Measurements from ENCODE around the gene NELL1.

Gene NELL1

DNA sequence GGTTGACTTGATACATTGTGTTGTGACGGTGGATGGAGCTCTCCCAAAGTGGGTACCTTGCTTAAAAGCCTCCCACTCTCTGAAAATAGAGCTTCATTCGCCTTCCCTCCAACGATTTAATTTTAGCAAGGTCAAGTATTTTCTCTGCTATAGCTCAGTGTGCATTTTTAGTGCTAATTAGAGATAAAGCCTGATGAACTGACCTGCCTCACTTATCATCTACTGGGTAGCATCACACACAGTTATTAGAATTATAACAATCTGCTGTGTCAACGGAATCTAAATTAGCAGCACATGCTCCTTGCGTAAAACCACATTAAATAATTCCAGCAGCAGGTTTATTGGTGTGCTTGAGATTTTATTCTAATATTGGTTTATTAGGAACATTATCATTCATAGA, 701.7 kb downstream of the NELL1 start:
- TF ChIP-seq GATA3 (IDR thresholded peaks at IDR 0.05; ENCODE audit: low read depth, low read length), result no peak

DNA sequence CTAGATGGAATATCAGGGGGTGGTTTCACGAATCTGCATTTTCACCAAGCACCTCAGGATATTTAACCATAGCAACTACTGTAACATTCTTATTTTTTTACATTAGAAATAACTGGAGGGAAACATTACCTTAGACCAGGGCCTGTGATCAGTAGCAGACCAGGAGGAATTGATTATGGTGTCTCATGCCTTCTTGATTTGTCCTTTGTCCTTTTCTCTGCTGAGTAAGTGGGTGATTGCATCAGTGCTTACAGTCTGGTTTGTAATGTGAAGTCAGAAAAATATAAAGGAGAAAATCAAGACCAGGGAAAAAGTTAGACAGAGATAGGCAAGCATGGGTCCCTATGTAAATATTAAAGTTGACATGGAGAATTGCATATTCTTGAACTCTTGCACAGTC, 703.3 kb downstream of the NELL1 start:
- TF ChIP-seq GATA3 (IDR thresholded peaks at IDR 0.05; ENCODE audit: low read depth, low read length) (no peak), GATA2 (IDR thresholded peaks at IDR 0.05; ENCODE audit: low read depth, low read length) (no peak)

DNA sequence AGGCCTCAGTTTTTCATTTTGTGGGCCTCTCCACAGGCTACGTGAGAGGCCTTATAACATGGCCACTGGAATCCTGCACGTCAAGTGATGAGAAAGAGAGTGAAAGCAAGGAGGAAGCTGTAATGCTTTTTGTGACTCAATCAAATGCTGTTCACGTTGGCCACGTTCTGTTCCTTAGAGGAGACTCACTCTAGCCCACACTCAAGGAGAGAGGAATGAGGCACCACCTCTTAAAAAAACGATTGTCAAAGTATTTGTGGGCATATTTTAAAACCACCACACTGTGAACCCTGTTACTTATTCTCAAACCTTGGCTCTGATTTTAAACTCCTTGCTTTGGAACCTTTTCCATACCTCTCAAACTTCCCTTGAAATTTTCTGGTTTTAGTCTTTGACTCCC, 705.0 kb downstream of the NELL1 start:
- no peak for TF ChIP-seq GATA3 (IDR thresholded peaks at IDR 0.05; ENCODE audit: low read depth, low read length)
- TF ChIP-seq GATA2 (IDR thresholded peaks at IDR 0.05; ENCODE audit: low read depth, low read length), result no peak

DNA sequence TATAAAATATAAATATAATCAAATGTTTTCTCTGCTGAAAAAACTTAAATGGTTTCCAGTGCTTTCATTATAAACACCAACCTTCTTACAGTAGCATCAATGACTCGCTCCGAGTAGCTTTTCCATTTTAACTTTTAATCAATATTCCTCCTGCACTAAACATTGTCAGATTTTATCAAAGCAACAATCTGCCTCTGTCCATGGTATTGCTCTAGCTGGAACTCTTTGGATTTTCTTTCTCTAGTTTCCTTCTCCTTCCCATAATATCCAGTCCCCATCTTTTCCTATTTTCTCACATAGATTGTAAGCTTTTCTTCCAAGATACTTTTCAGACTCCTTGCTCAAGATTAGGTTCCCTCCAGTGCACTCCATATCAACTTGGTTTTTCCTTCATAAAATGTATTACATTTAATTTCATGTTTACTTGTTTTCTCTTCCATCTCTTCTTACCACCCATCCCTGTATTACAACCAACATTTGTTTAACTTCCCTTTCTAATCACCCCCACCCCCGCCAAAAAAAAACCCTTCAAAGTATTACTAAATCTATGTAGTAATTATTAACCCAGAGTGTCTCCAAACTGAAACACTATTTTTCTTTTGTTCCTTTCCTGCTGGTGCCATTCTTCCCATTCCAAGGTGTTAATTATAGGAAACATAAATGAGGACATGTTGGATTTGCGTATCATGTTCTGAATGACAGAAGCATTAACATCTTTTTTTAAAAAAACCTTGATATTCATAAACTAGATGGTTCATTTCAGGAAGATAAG, 716.5 kb downstream of the NELL1 start:
- no peak for TF ChIP-seq GATA3 (IDR thresholded peaks at IDR 0.05; ENCODE audit: low read depth, low read length)
- no peak for TF ChIP-seq GATA2 (IDR thresholded peaks at IDR 0.05; ENCODE audit: low read depth, low read length)

DNA sequence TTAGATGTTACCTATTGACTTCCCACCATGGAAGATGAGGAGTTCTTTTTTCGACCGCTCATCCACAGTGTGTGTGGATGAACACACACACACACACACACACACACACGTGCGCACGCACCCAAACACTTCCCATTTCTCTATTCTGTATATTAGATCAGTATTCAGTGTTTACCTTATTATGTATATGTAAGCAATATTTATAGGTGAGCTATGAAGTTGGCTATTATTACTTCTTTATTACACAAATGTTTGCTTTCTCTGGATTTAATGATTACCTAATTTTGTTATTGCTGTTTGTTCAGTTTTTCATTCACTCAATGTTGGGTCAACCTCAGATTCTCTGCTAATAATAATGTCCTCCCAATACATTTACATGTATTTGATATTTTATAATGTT, 721.0 kb downstream of the NELL1 start:
- no peak for TF ChIP-seq GATA3 (IDR thresholded peaks at IDR 0.05; ENCODE audit: low read depth, low read length)
- TF ChIP-seq GATA2 (IDR thresholded peaks at IDR 0.05; ENCODE audit: low read depth, low read length), result no peak

DNA sequence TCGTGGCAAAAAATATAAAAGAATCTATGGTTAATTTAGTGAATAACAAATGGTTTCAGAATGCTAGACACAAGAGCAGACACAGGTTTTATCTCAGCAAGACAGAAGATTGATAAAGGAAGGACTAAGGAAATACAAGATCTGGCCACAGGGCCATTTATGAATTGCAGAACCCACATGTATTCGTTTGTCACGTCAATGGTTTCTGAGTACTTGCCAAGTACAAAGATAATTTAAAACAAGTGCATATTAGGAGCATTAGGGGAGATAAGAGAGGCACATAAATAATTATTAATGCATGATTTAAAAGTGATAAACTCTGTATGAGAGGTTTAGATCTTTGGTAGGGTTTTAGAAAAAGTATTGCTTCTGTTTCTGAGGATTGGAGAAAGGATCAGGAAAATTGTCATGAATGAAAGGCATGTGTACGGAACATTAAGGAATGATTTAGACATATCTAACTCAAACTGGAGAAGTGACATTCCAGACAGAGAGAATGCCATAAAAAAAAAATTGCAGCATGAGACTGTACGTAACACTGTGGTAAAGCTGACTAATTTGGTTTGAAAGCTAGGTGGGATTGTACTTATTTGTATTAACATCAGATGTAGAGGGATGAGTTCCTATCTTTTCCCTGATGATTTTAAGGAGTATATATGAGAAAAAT, 727.1 kb downstream of the NELL1 start:
- TF ChIP-seq GATA2 (IDR thresholded peaks at IDR 0.05; ENCODE audit: low read depth, low read length) (no peak), GATA3 (IDR thresholded peaks at IDR 0.05; ENCODE audit: low read depth, low read length) (no peak)

DNA sequence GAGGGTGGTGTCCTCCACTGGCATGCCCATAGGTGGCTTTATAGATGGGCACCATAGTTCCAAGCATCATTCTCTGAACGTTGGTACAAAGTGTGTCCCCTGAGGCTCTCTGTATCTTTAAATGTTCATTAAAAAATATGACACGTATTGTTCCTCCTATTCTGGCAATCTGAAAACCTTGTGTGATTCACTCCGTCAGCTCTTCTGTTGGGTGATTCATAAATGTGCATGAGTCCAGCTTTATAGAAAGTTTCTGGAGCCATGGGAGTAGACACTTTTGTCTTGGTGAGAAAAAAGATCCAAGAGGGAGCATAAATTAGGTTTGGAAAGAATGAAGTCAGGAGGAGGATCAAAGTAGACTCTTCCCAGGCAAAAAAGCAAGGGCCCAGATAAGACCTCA, 728.8 kb downstream of the NELL1 start:
- TF ChIP-seq GATA2 (IDR thresholded peaks at IDR 0.05; ENCODE audit: low read depth, low read length) (no peak), GATA3 (IDR thresholded peaks at IDR 0.05; ENCODE audit: low read depth, low read length) (no peak)

DNA sequence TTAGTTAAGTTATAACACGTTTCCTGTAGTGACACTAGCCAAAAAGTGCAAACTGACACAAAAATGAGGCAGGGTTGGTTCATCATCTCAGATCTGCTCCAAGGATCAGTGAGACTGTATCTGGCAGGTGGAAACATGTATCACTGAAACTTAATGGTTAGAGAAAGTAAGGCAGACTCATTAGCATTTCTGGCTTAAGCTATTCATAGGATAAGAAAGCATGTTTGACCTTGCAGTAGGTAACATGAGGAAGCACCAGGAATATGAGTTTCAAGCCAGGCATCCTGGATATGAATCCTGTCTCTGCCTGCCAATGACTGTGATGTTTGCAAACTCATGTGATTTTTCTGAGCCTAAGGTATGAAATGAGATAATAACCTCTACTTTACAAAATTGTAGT, 732.1 kb downstream of the NELL1 start:
- TF ChIP-seq GATA2 (IDR thresholded peaks at IDR 0.05; ENCODE audit: low read depth, low read length) (no peak), GATA3 (IDR thresholded peaks at IDR 0.05; ENCODE audit: low read depth, low read length) (no peak)

DNA sequence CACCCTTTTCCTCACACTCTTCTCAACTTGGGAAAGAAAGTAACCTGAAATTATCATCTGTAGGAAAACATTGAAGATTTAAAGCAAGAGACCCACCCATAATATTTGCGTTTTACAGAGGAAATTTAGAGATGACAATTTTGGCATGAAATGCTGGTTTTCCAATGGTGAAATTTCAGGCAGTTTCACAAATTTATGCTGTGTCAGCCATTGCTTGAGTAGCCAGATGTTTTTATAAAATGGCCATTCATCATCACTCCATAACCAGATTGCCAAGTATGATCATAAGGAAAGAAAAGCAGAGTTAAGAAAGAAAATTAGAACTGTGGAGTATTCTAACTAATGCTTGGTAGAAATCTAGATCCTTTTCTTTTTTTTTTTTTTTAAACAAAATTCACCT, 732.9 kb downstream of the NELL1 start:
- no peak for TF ChIP-seq GATA3 (IDR thresholded peaks at IDR 0.05; ENCODE audit: low read depth, low read length)
- no peak for TF ChIP-seq GATA2 (IDR thresholded peaks at IDR 0.05; ENCODE audit: low read depth, low read length)

DNA sequence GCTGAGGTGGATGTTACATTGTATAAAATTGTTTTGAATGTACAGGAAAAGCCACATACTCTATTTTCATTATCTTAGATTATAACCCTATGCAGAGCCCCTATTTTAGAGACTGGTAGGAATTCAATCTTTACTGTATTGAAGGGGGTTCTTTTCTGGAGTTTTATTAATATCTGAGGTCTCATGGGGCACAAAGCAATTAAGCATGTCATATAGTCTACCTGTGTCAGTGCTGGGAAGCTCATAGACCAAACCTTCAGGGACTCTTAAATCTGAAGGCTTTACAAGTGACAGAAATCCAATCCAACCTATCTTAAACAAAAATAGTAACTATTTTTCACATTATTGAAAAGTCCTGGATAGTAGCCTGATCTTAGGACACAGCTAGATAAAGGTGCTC, 733.7 kb downstream of the NELL1 start:
- TF ChIP-seq GATA2 (IDR thresholded peaks at IDR 0.05; ENCODE audit: low read depth, low read length), result no peak
- TF ChIP-seq GATA3 (IDR thresholded peaks at IDR 0.05; ENCODE audit: low read depth, low read length), result no peak

DNA sequence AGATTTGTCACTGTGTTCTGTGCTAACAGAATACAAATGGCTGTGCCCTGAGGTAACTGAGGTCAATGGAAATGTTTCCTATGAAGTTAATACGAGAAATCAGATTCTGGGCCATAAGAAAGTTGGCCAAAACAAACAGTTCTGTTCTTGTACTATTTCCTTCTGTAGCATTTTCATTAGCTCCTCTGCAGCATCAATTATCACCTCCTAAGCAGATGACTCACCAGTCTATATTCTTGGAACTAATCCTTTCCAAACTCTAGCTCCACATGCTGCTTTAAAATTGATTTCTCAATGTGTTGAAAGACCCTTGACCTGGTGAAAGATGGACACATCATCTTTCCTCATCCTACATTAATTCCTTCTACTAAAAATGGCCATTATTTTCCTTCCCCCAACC, 736.0 kb downstream of the NELL1 start:
- TF ChIP-seq GATA3 (IDR thresholded peaks at IDR 0.05; ENCODE audit: low read depth, low read length) (no peak), GATA2 (IDR thresholded peaks at IDR 0.05; ENCODE audit: low read depth, low read length) (no peak)

DNA sequence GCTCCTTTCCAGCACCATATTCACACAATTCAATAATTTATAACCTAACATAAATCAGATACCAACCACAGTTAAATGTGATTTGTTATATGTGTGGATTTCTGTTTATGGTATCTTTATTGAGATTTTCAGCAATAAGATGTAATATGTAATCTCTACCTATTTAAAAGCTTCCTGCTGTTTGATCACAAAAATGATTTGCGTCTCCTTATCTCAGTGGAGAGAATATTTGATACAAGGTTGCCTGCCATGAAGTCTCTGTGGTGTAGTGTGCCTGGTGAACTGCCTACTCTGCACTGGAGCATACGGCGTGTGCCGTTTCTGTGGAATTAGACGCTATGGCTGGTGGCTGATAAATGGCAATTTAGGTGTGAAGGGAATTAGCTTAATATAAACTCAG, 741.1 kb downstream of the NELL1 start:
- TF ChIP-seq GATA3 (IDR thresholded peaks at IDR 0.05; ENCODE audit: low read depth, low read length) (peak; percentile 70), GATA2 (IDR thresholded peaks at IDR 0.05; ENCODE audit: low read depth, low read length) (peak; percentile 83)

DNA sequence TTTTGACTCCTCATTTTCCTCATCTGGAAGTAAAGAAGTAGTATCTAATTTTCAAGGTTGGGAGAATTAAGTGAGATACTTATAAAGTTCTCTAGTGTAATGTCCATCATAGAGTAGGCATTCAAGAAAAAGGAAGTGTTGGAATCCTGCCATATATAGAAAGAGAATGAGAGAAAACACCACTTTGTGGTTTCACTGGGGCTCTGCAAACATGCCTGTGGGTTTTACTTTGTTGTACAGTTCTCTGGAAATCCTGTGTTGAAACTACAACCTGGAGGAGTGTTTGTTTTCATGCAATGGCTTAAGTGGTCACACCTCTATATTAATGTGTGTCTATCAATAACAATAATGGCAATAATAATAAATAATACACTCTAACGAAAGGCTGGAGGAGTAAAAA, 741.7 kb downstream of the NELL1 start:
- TF ChIP-seq GATA3 (IDR thresholded peaks at IDR 0.05; ENCODE audit: low read depth, low read length), result no peak
- TF ChIP-seq GATA2 (IDR thresholded peaks at IDR 0.05; ENCODE audit: low read depth, low read length), result no peak

DNA sequence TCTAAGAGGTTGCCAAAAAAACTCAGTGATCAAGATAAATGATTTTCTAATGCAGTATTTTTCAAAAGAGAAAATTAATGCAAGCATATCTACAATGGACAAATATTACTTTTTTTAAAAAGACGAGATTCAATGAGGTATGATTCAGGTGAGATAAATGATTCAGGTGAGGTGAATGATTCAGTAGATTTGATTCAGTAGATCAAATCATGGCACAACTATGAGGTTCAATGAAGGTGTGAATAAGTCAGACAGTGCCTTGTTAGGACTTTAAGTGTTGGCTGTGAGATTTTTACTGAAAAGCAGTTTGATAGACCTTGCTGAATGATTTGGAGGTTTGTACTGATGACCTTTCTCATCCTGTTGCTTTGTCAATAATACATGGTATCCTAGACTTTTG, 742.2 kb downstream of the NELL1 start:
- TF ChIP-seq GATA3 (IDR thresholded peaks at IDR 0.05; ENCODE audit: low read depth, low read length) (no peak), GATA2 (IDR thresholded peaks at IDR 0.05; ENCODE audit: low read depth, low read length) (no peak)

DNA sequence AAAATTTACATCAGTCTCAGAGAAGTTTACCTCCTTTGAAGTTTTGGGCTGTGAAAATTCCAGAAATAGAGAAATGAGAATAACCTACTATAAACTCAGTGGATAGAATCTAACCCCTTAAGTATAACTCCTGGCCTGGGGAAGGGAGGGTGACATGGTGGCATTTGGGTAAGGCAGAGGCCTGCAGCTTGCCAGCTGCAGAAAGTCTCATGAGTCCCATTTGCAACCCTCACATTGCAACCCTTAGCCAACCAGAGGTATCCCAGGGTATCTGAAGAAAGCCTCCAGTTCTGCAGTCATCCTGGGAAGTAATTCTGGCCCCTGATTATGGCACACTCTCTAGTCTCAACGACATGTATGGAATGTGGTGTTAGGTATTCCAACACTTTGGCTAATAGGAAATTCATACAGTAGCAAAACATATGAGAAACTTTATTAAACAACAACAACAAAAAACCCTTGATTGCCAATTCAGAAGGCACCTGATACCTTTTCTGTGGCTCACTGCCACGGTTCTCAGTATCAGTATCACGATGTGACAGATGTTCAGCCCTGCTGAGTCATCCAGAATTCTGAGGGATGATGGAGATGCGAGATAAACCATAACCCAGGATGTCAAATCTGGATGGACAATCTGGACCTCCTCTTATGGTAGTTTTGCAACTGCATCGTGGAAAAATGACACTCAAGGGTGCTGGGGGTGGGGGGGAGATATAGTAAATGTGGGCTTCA, 743.4 kb downstream of the NELL1 start:
- TF ChIP-seq GATA3 (IDR thresholded peaks at IDR 0.05; ENCODE audit: low read depth, low read length) (no peak), GATA2 (IDR thresholded peaks at IDR 0.05; ENCODE audit: low read depth, low read length) (no peak)
